ENCODE data around the gene TCEA3. TPM values are rescaled to one million over a fixed set of nuclear protein-coding genes. Genes with fewer than 3 reads are reported as not detected.

Gene TCEA3
- polyA plus RNA-seq, 1 donor (not counting 4 experiments of a cell fraction or from before 2014, with no cell fraction given) = 0.38 TPM

DNA sequence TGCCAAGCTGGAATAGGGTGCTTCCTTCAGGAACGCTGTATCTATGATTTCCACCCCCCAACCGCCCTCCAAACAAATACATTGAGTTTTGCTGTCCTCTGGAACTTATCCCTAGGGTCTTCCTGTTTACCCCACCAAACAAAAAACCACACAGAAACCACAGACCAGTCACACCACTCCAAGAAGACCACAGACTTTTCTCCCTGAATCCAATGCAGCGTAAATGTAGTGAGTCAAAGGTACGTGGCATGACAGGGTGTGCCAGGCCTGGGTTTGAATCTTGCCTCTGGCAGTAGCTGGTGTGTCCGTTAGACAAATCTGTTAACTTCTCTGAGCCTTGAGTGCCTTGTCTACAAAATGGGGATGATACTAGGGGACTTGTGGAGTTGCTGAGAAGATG is 31.7 kb upstream of the TCEA3 start:
- Histone ChIP-seq H3K4me3 (ENCODE audit: control insufficient read depth in 2 of 3, extremely low read depth in 1 of 3, insufficient read depth in 2 of 3, low read depth in 1 of 3, low read length in 3 of 3) (no peak overlapping the region), H3K4me2 (ENCODE audit: control insufficient read depth, extremely low read depth, insufficient read depth, low read depth, low read length) (peak overlapping the region; percentile 62), H3K36me3 (ENCODE audit: control insufficient read depth in 2 of 2, extremely low read depth in 1 of 2, insufficient read depth in 2 of 2, low read length in 2 of 2) (peaks cover 0 to 3% of the 10 kb centered on the region in 2 experiments), H3K4me1 (ENCODE audit: control insufficient read depth, extremely low read depth, insufficient read depth, low read length) (peaks cover 49% of the 10 kb centered on the region), H3K9me1 (ENCODE audit: control insufficient read depth, extremely low read depth, insufficient read depth, low read length) (peaks cover 5% of the 10 kb centered on the region), H3K27me3 (ENCODE audit: control insufficient read depth, extremely low read depth, insufficient read depth, low read length) (peaks cover 32% of the 10 kb centered on the region), H4K20me1 (ENCODE audit: control insufficient read depth, extremely low read depth, insufficient read depth, low read length) (peaks cover 7% of the 10 kb centered on the region), H3K27ac (ENCODE audit: control insufficient read depth, insufficient read depth, low read length) (peak overlapping the region; percentile 23), H3K79me2 (ENCODE audit: control insufficient read depth, insufficient read depth, low read length) (no peaks in the 10 kb centered on the region), H3K9me3 (ENCODE audit: control insufficient read depth, low read depth, low read length) (no peaks in the 10 kb centered on the region), H2AFZ (ENCODE audit: control insufficient read depth, low read length) (no peak overlapping the region), H3K9ac (ENCODE audit: control insufficient read depth, extremely low read depth, insufficient read depth, low read length) (no peak overlapping the region)
- TF ChIP-seq, protein P1, sequence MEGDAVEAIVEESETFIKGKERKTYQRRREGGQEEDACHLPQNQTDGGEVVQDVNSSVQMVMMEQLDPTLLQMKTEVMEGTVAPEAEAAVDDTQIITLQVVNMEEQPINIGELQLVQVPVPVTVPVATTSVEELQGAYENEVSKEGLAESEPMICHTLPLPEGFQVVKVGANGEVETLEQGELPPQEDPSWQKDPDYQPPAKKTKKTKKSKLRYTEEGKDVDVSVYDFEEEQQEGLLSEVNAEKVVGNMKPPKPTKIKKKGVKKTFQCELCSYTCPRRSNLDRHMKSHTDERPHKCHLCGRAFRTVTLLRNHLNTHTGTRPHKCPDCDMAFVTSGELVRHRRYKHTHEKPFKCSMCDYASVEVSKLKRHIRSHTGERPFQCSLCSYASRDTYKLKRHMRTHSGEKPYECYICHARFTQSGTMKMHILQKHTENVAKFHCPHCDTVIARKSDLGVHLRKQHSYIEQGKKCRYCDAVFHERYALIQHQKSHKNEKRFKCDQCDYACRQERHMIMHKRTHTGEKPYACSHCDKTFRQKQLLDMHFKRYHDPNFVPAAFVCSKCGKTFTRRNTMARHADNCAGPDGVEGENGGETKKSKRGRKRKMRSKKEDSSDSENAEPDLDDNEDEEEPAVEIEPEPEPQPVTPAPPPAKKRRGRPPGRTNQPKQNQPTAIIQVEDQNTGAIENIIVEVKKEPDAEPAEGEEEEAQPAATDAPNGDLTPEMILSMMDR (optimal IDR thresholded peaks at IDR 0.05 in 1 of 3, IDR thresholded peaks at IDR 0.05 in 1 of 3, conservative IDR thresholded peaks at IDR 0.05 in 1 of 3; ENCODE audit: extremely low read depth in 1 of 3, insufficient read depth in 2 of 3, low read length in 3 of 3) = no peak
- TF ChIP-seq EZH2 (IDR thresholded peaks at IDR 0.05; ENCODE audit: low read length) = no peak
- FAIRE-seq (peak; percentile 99), DNase-seq (ENCODE audit: low read depth, low spot score) (peak; percentile 5)
- dilution Hi-C loops (cut with MboI; ENCODE audit: extremely low pct_ligation_motif_present, low sequenced_read_pairs) = no loop called here

DNA sequence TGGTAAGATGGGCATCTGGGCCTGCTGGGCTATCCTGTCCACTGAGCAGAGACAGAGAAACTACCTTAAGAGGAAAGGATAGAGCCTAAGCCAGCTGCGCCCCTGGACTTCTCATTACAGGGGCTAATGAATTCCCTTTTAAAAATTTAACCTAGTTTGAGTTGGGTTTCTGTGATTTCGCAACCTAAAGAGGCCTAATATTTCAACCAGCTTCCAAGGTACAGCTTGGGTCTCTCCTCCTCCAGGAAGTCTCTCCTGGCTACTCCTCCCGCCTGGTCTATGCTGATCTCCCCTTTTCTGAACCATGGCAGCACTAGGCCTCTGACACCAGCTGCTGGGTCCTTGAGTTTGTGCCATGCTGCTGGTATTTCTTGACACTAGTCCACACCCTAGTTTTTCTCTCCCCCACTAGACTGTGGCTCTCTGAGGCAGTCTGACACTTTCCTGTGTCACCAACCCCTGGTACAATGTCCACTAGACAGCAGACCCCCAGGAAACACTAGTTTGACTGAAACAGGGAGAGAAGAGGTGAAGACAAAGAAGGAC is 29.0 kb upstream of the TCEA3 start:
- peaks cover 5% of the 10 kb centered on the region for H3K9me1 ChIP-seq (ENCODE audit: control insufficient read depth, extremely low read depth, insufficient read depth, low read length)
- H4K20me1 ChIP-seq (ENCODE audit: control insufficient read depth, extremely low read depth, insufficient read depth, low read length) = peaks cover 7% of the 10 kb centered on the region
- FAIRE-seq (no peak), DNase-seq (ENCODE audit: low read depth, low spot score) (no peak)
- H3K79me2 ChIP-seq (ENCODE audit: control insufficient read depth, insufficient read depth, low read length) = no peaks in the 10 kb centered on the region
- dilution Hi-C loops (cut with MboI; ENCODE audit: extremely low pct_ligation_motif_present, low sequenced_read_pairs) = no loop called here
- no peak overlapping the region for H3K4me2 ChIP-seq (ENCODE audit: control insufficient read depth, extremely low read depth, insufficient read depth, low read depth, low read length)
- H2AFZ ChIP-seq (ENCODE audit: control insufficient read depth, low read length) = no peak overlapping the region
- no peaks in the 10 kb centered on the region for H3K9me3 ChIP-seq (ENCODE audit: control insufficient read depth, low read depth, low read length)
- no peak for TF ChIP-seq EZH2 (IDR thresholded peaks at IDR 0.05; ENCODE audit: low read length)
- TF ChIP-seq, protein P1 (optimal IDR thresholded peaks at IDR 0.05 in 1 of 3, IDR thresholded peaks at IDR 0.05 in 1 of 3, conservative IDR thresholded peaks at IDR 0.05 in 1 of 3; ENCODE audit: extremely low read depth in 1 of 3, insufficient read depth in 2 of 3, low read length in 3 of 3) = no peak
- peaks cover 35% of the 10 kb centered on the region for H3K27me3 ChIP-seq (ENCODE audit: control insufficient read depth, extremely low read depth, insufficient read depth, low read length)
- H3K4me3 ChIP-seq (ENCODE audit: control insufficient read depth in 2 of 3, extremely low read depth in 1 of 3, insufficient read depth in 2 of 3, low read depth in 1 of 3, low read length in 3 of 3) = no peak overlapping the region
- peaks cover 57% of the 10 kb centered on the region for H3K4me1 ChIP-seq (ENCODE audit: control insufficient read depth, extremely low read depth, insufficient read depth, low read length)
- H3K9ac ChIP-seq (ENCODE audit: control insufficient read depth, extremely low read depth, insufficient read depth, low read length) = no peak overlapping the region
- no peak overlapping the region for H3K27ac ChIP-seq (ENCODE audit: control insufficient read depth, insufficient read depth, low read length)
- peaks cover 0 to 3% of the 10 kb centered on the region in 2 experiments for H3K36me3 ChIP-seq (ENCODE audit: control insufficient read depth in 2 of 2, extremely low read depth in 1 of 2, insufficient read depth in 2 of 2, low read length in 2 of 2)

Measured in keratinocyte (primary cell).